HG03442 (cell line): ENCODE measurements around the gene GOLT1A.

Experiments
- ATAC-seq: cut with Tn5 transposase; IDR thresholded peaks from one replicate; pipeline ENCODE4 v1.9.1; 2021; ENCODE audit warnings: mild to moderate bottlenecking, moderate library complexity; ENCODE audit not compliant: unreplicated experiment

GOLT1A gene

GRCh38 chr1:204221271-204221670, 7.5 kb upstream of the GOLT1A start:
- ATAC-seq = no peak

DNA sequence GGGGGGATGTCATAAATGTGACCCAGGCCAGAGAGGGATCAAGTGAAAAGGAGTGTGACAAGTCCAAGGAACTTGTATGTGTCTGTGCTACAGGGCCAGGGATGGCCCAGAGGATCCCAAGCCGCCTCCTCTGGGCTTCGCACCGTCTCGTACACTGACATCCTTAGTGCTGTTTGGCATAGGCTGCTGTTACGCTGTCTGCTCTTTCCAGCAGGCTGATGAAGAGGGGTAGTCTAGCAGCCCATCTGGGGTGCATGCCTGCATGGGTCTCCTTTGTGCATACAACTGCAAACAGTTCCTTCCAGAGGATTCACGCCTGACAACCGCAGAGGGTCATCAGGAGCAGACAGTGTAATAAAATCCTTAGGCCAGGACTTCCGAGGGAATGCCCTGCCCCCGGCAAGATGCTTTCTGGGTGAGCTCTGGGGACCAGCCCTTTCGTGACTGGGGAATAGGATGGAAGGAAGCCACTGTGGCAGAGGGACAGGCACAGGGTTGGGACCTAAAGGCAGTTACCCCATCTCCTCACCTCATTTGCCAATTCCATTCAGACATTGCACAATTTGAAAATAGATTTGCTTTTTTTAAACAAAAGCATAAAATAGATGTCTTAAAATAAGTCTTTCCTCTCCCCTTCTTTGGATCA, 6.3 kb upstream of the GOLT1A start:
- ATAC-seq = no peak

GRCh38 chr1:204218552-204218951, 4.8 kb upstream of the GOLT1A start:
- ATAC-seq = no peak

DNA sequence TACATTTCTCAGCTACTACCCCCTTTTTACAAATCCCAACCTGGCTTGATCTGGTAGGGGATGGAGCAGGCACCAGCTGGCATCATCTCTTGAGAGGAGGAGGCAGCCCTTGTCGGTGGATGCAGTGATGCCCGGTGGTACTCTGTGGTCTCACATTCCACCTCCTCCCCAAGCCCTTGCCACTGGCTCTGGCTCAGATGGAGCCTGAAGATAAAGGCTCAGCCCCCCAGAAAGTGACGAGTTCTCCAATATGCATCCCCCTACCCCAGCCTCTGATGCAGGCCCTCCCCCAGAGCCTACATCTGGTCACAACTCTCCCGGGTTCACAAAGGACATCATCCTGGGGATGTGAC, 3.8 kb upstream of the GOLT1A start:
- ATAC-seq = no peak

DNA sequence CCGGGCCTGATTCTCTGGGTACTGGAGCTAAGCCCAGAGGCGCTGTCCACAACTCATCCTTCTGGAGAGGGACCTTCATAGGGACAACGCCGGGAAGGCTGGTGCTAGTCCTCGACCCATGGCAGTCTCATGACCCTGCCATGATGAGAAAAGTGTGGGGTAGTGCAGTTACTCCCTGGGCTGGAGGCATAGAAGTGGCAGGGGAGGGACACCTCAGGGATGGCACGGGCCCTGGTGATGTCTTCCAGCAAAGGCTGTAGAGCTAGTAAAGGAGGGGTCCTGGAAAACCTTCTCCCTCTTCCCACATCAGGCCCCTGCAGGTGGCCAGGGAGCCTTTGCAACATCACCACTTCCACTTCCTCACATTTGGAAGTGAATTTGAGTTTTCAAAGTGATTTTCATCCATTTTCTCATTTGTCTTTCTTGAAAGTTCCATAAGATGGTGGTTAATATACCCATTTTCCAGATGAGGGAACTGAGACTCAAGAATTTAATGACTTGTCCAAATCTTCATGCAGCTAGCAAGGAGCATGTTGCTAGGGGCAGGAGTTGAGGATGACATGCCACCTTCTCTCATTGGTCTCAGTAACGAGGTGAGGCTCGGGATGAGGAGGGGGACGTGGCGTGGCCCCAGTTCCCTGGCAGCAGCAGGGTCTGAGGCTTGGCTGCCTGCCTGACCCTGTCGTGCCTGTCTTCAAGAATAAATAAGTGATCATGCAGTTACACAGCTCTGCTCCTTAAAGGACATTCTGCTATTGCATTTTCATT, 3.3 kb upstream of the GOLT1A start:
- no peak for ATAC-seq

- no peak for ATAC-seq
These were observed 2.4 kb upstream of the GOLT1A start for GRCh38 chr1:204216236-204216635.

DNA sequence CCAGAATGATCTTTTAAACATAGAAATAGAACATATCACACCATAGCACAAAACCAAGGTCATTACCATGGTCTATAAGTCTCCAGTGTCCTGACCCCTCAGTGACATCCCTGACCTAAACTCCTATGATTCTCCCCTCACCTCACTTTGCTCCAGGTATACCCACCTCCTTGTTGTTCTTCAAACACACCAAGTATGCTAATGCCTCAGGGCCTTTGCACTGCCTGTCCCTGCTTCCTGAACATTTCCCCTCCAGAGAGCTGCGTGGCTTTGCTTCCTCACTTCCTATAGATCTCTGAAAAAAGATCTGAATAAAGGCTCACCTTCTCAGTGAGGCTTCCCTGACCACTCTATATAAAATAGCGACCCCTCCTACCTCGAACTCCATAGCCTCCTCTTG, 1.1 kb downstream of the GOLT1A start:
- no peak for ATAC-seq

GRCh38 chr1:204211046-204211445, 2.7 kb downstream of the GOLT1A start:
- no peak for ATAC-seq

DNA sequence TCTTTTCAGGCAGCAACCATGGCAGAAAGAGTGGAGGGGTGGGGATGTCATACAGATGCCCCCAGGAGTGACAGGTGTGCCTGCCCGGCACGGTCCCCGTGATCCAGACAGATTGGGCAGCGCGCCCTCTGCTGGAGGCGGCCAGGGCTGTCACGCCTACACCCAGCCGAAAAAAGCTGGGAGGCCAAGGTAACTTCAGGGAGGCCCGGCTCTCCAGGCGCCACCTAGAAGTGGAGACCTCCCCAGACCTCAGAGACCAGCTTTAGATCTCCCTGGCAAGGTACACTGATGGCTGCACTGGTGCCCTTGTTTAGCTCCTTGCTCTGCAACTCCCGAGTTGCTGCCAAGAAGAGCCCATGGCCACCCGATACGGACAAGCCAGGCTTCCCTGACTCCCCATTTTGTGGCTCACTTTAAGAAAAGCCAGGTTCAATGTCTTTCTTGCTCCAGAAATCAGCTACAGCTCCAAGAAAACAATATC, 6.6 kb downstream of the GOLT1A start:
- no peak for ATAC-seq

GRCh38 chr1:204206121-204206520, 7.7 kb downstream of the GOLT1A start:
- ATAC-seq = no peak

- ATAC-seq = no peak
These were observed 8.3 kb downstream of the GOLT1A start for GRCh38 chr1:204205486-204205885.

GRCh38 chr1:204204944-204205343, 8.8 kb downstream of the GOLT1A start:
- ATAC-seq = no peak

DNA sequence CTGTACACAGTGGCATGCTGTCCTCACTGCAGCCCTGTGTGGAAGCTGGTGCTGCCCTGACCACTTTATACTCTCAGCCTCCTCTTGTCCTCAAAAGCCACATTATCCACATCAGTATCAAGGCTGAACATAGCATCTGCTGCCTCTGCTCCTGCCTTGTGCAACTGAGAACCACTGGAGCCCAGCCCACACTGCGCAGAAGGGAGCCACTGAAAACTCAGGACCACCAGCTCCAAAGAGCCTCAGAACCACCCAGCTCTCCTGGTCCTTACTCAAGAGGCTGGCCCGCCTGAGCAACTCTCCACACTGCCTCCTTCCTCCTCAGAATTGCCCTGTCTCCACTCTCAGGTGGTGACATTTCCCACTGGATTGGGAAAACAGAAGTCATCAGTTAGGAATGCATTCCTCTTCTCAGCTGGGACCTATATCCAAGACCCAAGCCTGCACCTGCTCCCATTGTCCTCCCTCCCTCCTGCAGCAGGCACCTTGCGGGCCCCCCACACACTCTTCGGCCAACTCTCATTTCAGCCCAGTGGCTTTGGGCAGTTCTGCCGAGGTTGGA, 10.5 kb downstream of the GOLT1A start:
- no peak for ATAC-seq

DNA sequence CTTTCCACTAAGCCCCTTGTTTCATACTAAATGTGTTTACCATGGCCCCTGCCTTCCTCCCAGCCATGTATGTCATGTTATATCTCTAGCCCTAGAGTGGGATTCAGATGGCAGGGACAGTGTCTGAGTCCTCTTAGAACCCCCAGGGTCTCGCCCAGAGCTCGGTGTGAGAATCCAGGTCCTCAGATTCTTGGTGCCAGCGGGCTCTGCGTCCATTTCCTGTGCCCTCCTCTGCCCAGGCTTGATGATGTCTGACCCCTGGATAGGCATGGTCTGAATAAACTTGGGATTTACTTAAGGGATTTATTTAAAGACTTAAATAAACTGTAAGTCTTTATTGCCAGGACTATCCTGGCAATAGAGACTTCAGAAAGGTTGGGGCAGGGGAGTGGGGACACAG, 11.3 kb downstream of the GOLT1A start:
- no peak for ATAC-seq

GRCh38 chr1:204201348-204202040, 12.3 kb downstream of the GOLT1A start:
- no peak for ATAC-seq

- ATAC-seq = no peak
These were observed 14.2 kb downstream of the GOLT1A start for GRCh38 chr1:204199579-204199978.

GRCh38 chr1:204198348-204199340, 15.1 kb downstream of the GOLT1A start:
- no peak for ATAC-seq

DNA sequence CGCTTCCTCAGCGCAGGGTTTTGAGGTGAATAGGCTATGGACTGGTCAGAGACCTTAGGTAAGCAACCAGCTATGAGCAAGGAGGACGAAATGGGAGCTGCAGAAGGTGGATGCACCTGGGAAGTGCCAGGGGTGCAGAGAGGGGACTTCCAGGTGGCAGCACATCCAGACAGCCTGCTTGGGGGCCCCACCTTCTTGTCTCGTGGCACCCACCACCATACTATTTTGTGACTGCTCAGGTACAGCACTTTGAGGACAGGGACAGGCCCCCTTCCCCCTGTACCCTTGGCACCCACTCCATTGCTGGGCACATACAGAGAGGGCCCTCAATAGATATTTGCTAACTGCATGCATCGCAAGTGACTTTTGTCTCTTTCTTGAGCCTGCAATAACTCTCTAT, 16.7 kb downstream of the GOLT1A start:
- no peak for ATAC-seq

DNA sequence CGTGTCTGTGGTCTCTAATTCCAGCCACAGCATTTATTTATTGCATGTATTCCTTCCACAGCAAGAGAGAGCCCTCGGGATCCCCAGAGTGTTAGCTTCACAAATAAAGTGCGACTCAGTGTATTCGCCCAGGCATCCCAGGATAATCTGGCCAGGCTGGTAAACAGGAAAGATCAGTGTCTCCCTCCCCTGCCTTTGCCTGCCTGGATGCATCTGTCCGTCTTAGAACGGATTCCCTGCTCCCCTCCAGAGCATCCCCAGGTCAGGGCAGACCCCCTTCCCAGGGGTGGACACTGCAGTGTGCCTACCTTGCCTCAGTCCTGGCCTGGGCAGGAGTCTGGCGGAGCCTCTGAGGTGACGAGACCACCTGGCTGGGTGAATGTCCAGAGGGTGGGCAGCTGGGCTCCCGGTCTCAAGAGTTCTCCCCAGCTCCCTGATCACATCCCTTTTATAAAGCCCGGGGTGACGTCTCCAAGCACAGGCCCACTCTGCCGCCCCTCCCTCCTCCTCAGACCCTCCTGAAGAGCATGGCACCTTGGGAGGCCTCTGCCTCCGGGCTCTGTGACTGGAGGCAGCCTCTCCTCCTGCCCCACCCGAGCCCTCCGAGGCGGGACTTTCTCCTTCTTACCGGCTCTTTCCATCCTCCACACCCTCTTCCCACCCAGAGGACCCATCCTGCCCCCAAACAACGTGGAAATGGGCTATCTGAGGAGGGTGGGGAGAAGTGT, 17.6 kb downstream of the GOLT1A start, which contains the start of gene KISS1:
TSS of gene KISS1 (minus strand) at position 424 of the 728 bp plus-strand sequence. CDS start 3,615 bp downstream, outside the sequence.
- ATAC-seq = no peak

DNA sequence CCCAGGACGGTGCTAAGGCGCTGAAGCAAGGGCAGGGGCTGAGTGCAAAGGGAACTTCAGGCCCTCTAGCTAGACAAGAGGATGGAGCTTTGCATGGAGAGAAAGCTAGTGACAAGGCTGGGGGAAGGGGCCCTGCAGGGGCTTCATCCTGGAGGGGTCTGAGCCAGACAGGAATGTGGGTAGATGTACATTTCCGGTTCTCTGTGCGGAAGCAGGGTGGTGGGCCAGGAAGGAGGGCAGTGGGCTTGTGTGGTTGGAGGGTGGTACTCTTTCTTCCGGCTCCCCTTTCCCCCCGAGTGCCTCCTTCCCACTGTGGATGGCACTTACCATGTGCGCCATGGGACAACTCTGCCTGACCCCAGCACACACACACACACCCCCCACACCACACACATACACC, 19.0 kb downstream of the GOLT1A start:
- no peak for ATAC-seq
